Stimulated activated CD8-positive, alpha-beta memory T cell treated with anti-CD3 and anti-CD28 coated beads, Interleukin-4, amount 100 ng/mL, for 1 hour (primary cell): Measurements from ENCODE around the gene SEMA4D.

Experiments used
- DNase-seq, 2 donors: peaks; one replicate each; pipeline ENCODE4 v3.0.0-alpha.2; 2020; ENCODE audit warnings: low read depth in 2 of 2, low spot score in 1 of 2

The SEMA4D gene

GRCh38 chr9:89390578-89391116 lies 107.3 kb downstream of the SEMA4D start:
- DNase-seq = no peak

GRCh38 chr9:89390068-89390555 lies 107.8 kb downstream of the SEMA4D start:
- DNase-seq = no peak

GRCh38 chr9:89388868-89389177 lies 109.1 kb downstream of the SEMA4D start:
- no peak for DNase-seq

- no peak for DNase-seq
Measured at GRCh38 chr9:89388084-89388867, 109.6 kb downstream of the SEMA4D start.

- DNase-seq = no peak
Measured at GRCh38 chr9:89387197-89387849, 110.6 kb downstream of the SEMA4D start.

GRCh38 chr9:89386797-89387196 lies 111.1 kb downstream of the SEMA4D start:
- no peak for DNase-seq

- DNase-seq = no peak
Measured at GRCh38 chr9:89386206-89386605, 111.7 kb downstream of the SEMA4D start.

GRCh38 chr9:89384783-89385182 lies 113.1 kb downstream of the SEMA4D start:
- DNase-seq = no peak

- DNase-seq = no peak
Measured at GRCh38 chr9:89383721-89384300, 114.1 kb downstream of the SEMA4D start.

- DNase-seq = no peak
Measured at GRCh38 chr9:89383030-89383720, 114.7 kb downstream of the SEMA4D start.

GRCh38 chr9:89382026-89382986 lies 115.6 kb downstream of the SEMA4D start:
- no peak for DNase-seq

- no peak for DNase-seq
Measured at GRCh38 chr9:89381308-89381609, 116.7 kb downstream of the SEMA4D start.

- DNase-seq = no peak
Measured at GRCh38 chr9:89380437-89381307, 117.2 kb downstream of the SEMA4D start.

GRCh38 chr9:89379508-89380115 lies 118.3 kb downstream of the SEMA4D start:
- no peak for DNase-seq

GRCh38 chr9:89379031-89379430 lies 118.9 kb downstream of the SEMA4D start:
- no peak for DNase-seq

GRCh38 chr9:89378541-89378940 lies 119.4 kb downstream of the SEMA4D start:
- DNase-seq = no peak

GRCh38 chr9:89377411-89377810 lies 120.5 kb downstream of the SEMA4D start:
- DNase-seq = no peak

GRCh38 chr9:89376741-89377351 lies 121.1 kb downstream of the SEMA4D start:
- no peak for DNase-seq

- DNase-seq = no peak
Measured at GRCh38 chr9:89376286-89376685, 121.6 kb downstream of the SEMA4D start.
